GM19238 (cell line): ENCODE measurements around the gene DYNLT2B.
A peak's percentile ranks its signal among the peaks of the same experiment; 100 is the strongest.
"Not testable (repeated sequence)": the region's sequence is repeated elsewhere in the genome, so short reads cannot be mapped to it uniquely, and the experiment has no call there.

ENCODE experiments used
- DNase-seq: peaks from one replicate; pipeline ENCODE4 v3.0.0; 2011; ENCODE audit warnings: low spot score; ENCODE audit not compliant: insufficient read length

DYNLT2B gene

GRCh38 chr3:196326936-196327335, 8.9 kb upstream of the DYNLT2B start:
- no peak for DNase-seq

- DNase-seq, result no peak
Measured at GRCh38 chr3:196323691-196324090, 5.7 kb upstream of the DYNLT2B start.

GRCh38 chr3:196323016-196323415, 5.0 kb upstream of the DYNLT2B start:
- no peak for DNase-seq

- no peak for DNase-seq
Measured at GRCh38 chr3:196321162-196321561, 3.1 kb upstream of the DYNLT2B start.

GRCh38 chr3:196320137-196320536, 2.1 kb upstream of the DYNLT2B start:
- no peak for DNase-seq

- DNase-seq, result not testable (repeated sequence)
Measured at GRCh38 chr3:196316799-196317686, 997 bp downstream of the DYNLT2B start.

- no peak for DNase-seq
Measured at GRCh38 chr3:196315821-196316220, 2.2 kb downstream of the DYNLT2B start.

GRCh38 chr3:196314597-196314996, 3.4 kb downstream of the DYNLT2B start:
- DNase-seq, result no peak

- DNase-seq, result not testable (repeated sequence)
Measured at GRCh38 chr3:196314086-196314485, 4.0 kb downstream of the DYNLT2B start.

GRCh38 chr3:196302960-196303359, 15.1 kb downstream of the DYNLT2B start:
- DNase-seq, result not testable (repeated sequence)

- DNase-seq, result not testable (repeated sequence)
Measured at GRCh38 chr3:196302551-196302950, 15.5 kb downstream of the DYNLT2B start.

- DNase-seq, result no peak
Measured at GRCh38 chr3:196298521-196298920, 19.5 kb downstream of the DYNLT2B start.

- no peak for DNase-seq
Measured at GRCh38 chr3:196292286-196292923, 25.6 kb downstream of the DYNLT2B start.

- DNase-seq, result no peak
Measured at GRCh38 chr3:196288141-196288460, 29.9 kb downstream of the DYNLT2B start.

- DNase-seq, result peak; percentile 80
Measured at GRCh38 chr3:196287440-196288140, 30.4 kb downstream of the DYNLT2B start, which contains the start of gene PCYT1A. Gene PCYT1A, minus strand, starts transcription at chr3:196287726. Its CDS starts 17,195 bp downstream, at chr3:196270531.

- DNase-seq, result peak; percentile 17
Measured at GRCh38 chr3:196287090-196287439, 31.0 kb downstream of the DYNLT2B start.

GRCh38 chr3:196284396-196284795, 33.6 kb downstream of the DYNLT2B start:
- DNase-seq, result no peak

- DNase-seq, result no peak
Measured at GRCh38 chr3:196281962-196282361, 36.1 kb downstream of the DYNLT2B start.

GRCh38 chr3:196280689-196281440, 37.2 kb downstream of the DYNLT2B start:
- DNase-seq, result no peak

GRCh38 chr3:196275126-196275525, 42.9 kb downstream of the DYNLT2B start:
- DNase-seq, result no peak

- peak; percentile 56 for DNase-seq
Measured at GRCh38 chr3:196274585-196274984, 43.5 kb downstream of the DYNLT2B start.
